GM12872 (cell line): ENCODE measurements around the gene HDAC5.

Experiments used
- CTCF ChIP-seq: IDR thresholded peaks from 3 replicates; pipeline ENCODE4 v1.5.1; 2011; ENCODE audit warnings: low read depth, mild to moderate bottlenecking, low read length, moderate library complexity; ENCODE audit not compliant: insufficient read depth

The HDAC5 gene

GRCh38 chr17:44062871-44063270, 60.6 kb downstream of the HDAC5 start:
- TF ChIP-seq CTCF = no peak

GRCh38 chr17:44061446-44061845, 62.0 kb downstream of the HDAC5 start:
- TF ChIP-seq CTCF = no peak

GRCh38 chr17:44059101-44059892, 64.1 kb downstream of the HDAC5 start:
- TF ChIP-seq CTCF = no peak

DNA sequence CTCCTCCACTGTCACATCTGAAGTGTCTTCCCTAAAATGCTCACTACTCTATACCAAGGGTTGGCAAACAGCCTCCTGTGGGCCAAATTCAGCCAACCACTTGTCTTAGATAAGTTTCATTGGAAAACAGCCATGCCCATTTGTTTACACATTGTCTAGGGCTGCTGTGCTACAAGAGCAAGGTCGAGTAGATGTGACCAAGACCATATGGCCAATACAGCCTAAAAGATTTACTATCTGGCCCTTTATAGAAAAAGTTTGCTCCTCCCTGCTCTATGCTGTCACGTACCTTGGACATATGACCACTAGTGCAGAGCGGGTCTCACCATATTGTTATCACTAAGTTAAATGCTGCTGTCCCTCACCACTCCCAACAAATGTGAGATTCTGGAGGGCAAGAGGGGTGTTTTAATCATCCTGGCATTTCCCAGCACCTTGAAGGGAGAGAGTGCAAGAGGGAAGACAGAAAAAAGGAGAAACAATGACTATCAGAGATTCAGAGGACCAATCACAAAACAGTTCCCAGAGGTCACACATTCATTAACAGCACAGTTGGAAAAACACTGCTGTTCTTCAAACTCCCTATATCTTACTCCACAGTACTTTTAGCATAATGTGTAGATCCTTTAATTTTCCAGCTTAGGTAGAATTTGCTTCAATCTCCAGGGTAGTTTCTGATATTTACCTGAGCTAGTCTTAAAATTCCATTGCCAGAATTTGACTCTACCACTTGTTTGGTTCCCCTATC, 70.1 kb downstream of the HDAC5 start:
- no peak for TF ChIP-seq CTCF

DNA sequence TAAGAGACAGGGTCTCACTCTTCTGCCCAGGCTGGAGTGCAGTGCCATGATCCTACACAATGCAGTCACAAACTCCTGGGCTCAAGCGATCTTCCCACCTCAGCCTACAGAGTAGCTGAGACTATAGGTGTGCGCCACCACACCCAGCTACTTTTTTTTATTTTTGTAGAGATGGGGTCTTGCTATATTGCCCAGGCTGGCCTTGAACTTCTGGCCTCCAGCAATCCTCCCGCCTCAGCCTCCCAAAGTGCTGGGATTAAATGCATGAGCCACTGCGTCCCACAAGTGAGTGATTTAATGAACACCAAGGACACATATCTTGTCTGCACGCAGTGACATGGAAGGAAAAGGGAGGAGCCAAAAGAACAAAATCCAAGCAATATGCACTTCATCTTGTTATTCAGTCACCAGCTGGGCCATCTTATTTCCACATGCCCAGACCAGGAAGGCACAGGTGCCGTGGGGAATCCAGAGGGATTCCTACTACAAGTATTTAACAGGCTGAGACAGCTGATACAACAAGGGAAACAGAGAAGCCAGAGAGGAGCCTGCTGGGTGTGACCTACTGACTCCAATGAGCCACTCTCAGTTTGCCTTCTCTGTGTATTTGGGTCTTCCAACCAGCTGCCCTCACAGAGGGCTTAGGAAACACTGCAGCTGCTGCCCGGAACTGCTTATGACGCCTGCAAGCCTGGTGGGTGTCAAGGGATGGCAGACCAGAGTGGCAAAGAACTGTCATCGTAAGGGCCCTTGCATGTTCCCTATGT, 74.0 kb downstream of the HDAC5 start:
- no peak for TF ChIP-seq CTCF

- no peak for TF ChIP-seq CTCF
Measured at GRCh38 chr17:44045486-44045885, 78.0 kb downstream of the HDAC5 start.

GRCh38 chr17:44044071-44044470, 79.4 kb downstream of the HDAC5 start:
- TF ChIP-seq CTCF = no peak
